CD4-positive, alpha-beta T cell (primary cell): Measurements from ENCODE around the gene HES2. TPM values are rescaled to one million over a fixed set of nuclear protein-coding genes. Genes with fewer than 3 reads are reported as not detected.
A peak's percentile ranks its signal among the peaks of the same experiment; 100 is the strongest.

Experiments used
- ATAC-seq: fragments of 200-7000 bp; cut with Tn5 transposase; one replicate; pipeline ENCODE4 v1.10.0; 2022; ENCODE audit warnings: mild to moderate bottlenecking; ENCODE audit not compliant: poor library complexity
- CTCF ChIA-PET: fragments of 350-600 bp; sonication (Branson Sonifier 250); formaldehyde crosslinking; loops from one replicate; lab custom pipeline; 2021; ENCODE audit warnings: antibody characterized with exemption, inconsistent platforms; lab: Charles Lee
- POLR2A ChIA-PET: fragments of 350-600 bp; sonication (Branson Sonifier 250); formaldehyde crosslinking; loops from one replicate; lab custom pipeline; 2021; ENCODE audit warnings: antibody characterized with exemption, inconsistent platforms; lab: Charles Lee
- DNase-seq, 14 experiments: peaks; one replicate each; pipeline ENCODE4 v3.0.0-alpha.2; 2013 to 2020; ENCODE audit warnings: mixed read lengths in 2 of 14
- H3K27ac ChIP-seq, 2 donors: one replicate each; pipeline versions ENCODE4 v1.5.1 to v1.7.0; 2013; ENCODE audit warnings: low read length in 2 of 2, low read depth in 1 of 2, mild to moderate bottlenecking in 1 of 2
- H3K27me3 ChIP-seq, 2 experiments: 1 replicate in 1 of 2; 2 replicates in 1 of 2; pipeline versions ENCODE4 v1.6.1 to v1.7.0; 2013; ENCODE audit warnings: low read length in 2 of 2, control low read depth in 1 of 2, mild to moderate bottlenecking in 1 of 2, moderate library complexity in 1 of 2; ENCODE audit not compliant: insufficient read depth in 2 of 2, control insufficient read depth in 1 of 2
- H3K36me3 ChIP-seq: one replicate; pipeline ENCODE4 v1.6.1; 2013; ENCODE audit warnings: low read length, control low read depth; ENCODE audit not compliant: insufficient read depth
- H3K4me1 ChIP-seq: one replicate; pipeline ENCODE4 v1.6.1; 2013; ENCODE audit warnings: low read length, control low read depth; ENCODE audit not compliant: insufficient read depth
- H3K4me3 ChIP-seq: one replicate; pipeline ENCODE4 v1.5.1; 2013; ENCODE audit warnings: mild to moderate bottlenecking, low read length, moderate library complexity
- H3K9me3 ChIP-seq, 2 experiments: 1 replicate in 1 of 2; 2 replicates in 1 of 2; pipeline versions ENCODE4 v1.6.1 to v1.7.0; 2013; ENCODE audit warnings: low read length in 2 of 2, mild to moderate bottlenecking in 2 of 2, control low read depth in 1 of 2, moderate library complexity in 1 of 2; ENCODE audit not compliant: control insufficient read depth in 1 of 2, insufficient read depth in 1 of 2
- H3K27ac Mint-ChIP-seq: one replicate; pipeline ENCODE4 v1.8.0; 2020; ENCODE audit warnings: mixed read lengths
- H3K27me3 Mint-ChIP-seq: one replicate; pipeline ENCODE4 v1.8.0; 2021; ENCODE audit warnings: mixed read lengths
- H3K36me3 Mint-ChIP-seq: one replicate; pipeline ENCODE4 v1.8.0; 2021; ENCODE audit warnings: low read depth, mixed read lengths
- H3K4me1 Mint-ChIP-seq: one replicate; pipeline ENCODE4 v1.8.0; 2021; ENCODE audit warnings: low read depth, mixed read lengths
- H3K4me3 Mint-ChIP-seq: one replicate; pipeline ENCODE4 v1.8.0; 2020; ENCODE audit warnings: mild to moderate bottlenecking, mixed read lengths
- H3K9me3 Mint-ChIP-seq: one replicate; pipeline ENCODE4 v1.8.0; 2020; ENCODE audit warnings: mixed read lengths
- intact Hi-C, 2 experiments: fragments of 100-400 bp; cut with DNase I in 1 of 2; cut with micrococcal nuclease in 1 of 2; formaldehyde crosslinking; loops; one replicate each; pipeline versions ENCODE4 v1.15.1 to v1.9.0; 2023 to 2025; cut with DNase I, micrococcal nuclease
- total RNA-seq, 174 experiments: library from RNA in 2 of 174; stranded (reverse) in 2 of 174; gene quantifications; one replicate each; pipeline ENCODE4 v1.2.3 and lab custom pipeline; 2021 to 2026
- TF ChIP-seq, protein P1 (sequence below): fragments of 200-600 bp; IDR thresholded peaks from one replicate; pipeline ENCODE4 v1.8.0; 2022; ENCODE audit warnings: antibody characterized with exemption, mild to moderate bottlenecking

HES2 gene
- total RNA-seq, 2 experiments from 2014 or later = not detected

DNA sequence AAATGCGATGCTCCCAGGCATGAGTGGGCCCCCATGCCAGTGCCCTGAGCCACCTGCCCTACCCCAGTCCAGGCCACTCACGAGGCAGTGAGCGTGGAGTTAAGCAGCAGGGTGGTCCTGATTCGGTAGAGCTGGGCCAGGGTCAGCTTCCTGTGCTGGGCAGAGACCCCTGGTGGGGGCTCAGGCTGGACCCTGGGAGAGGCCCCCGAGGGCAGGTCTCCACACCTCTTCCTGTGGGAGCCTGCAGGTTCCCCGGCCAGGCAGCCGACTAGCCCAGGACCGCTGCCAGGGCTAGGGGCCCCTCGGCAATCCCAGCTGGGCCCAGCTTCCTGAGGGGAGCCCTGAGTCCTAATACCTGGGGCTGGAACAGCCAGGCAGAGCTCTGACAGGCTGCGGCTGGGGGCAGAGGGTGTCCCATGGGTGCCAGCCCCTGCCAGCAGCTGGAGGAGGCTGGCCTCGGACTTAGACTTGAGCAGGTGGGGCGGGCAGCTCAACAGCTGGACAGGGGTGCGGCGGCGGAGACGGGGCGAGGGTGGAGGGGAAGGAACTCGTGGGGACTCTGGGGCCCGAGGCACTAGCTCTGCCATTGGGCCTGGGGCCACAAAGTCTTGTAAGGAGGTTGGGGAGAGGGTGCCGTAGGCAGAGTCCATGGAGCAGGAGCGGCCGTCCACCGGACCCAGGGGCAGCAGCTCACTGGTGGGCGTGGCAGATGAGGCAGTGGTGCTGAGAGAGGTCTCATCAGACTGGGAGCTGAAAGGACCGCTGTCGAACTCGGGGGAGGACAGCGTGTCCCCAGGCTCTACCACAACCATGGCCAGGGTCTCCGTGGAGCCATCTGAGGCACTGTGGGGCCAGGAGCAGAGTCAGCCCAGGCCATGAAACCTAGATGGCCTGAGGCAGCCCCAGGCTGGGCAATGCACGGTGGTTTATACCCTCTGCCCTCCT, 48.3 kb upstream of the HES2 start:
- Histone ChIP-seq H3K4me1 (peaks cover 41% of the 10 kb centered on the region), H3K9me3 (no peaks in the 10 kb centered on the region), H3K36me3 (peaks cover 13% of the 10 kb centered on the region), H3K4me3 (no peak overlapping the region), H3K27ac (no peak overlapping the region), H3K27me3 (no peaks in the 10 kb centered on the region)
- Mint-ChIP-seq H3K27me3 (no peaks in the 10 kb centered on the region), H3K4me1 (peaks cover 28% of the 10 kb centered on the region), H3K9me3 (no peaks in the 10 kb centered on the region), H3K4me3 (peak overlapping the region; percentile 54), H3K27ac (no peak overlapping the region), H3K36me3 (peaks cover 24% of the 10 kb centered on the region)
- intact Hi-C loops = no loop called here
- TF ChIP-seq, protein P1, sequence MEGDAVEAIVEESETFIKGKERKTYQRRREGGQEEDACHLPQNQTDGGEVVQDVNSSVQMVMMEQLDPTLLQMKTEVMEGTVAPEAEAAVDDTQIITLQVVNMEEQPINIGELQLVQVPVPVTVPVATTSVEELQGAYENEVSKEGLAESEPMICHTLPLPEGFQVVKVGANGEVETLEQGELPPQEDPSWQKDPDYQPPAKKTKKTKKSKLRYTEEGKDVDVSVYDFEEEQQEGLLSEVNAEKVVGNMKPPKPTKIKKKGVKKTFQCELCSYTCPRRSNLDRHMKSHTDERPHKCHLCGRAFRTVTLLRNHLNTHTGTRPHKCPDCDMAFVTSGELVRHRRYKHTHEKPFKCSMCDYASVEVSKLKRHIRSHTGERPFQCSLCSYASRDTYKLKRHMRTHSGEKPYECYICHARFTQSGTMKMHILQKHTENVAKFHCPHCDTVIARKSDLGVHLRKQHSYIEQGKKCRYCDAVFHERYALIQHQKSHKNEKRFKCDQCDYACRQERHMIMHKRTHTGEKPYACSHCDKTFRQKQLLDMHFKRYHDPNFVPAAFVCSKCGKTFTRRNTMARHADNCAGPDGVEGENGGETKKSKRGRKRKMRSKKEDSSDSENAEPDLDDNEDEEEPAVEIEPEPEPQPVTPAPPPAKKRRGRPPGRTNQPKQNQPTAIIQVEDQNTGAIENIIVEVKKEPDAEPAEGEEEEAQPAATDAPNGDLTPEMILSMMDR = no peak
- ChIA-PET CTCF (interaction anchor here (0.8 to 2.7 kb wide), 4 partner anchors 13 to 30 kb away, joined by 3 to 13 read pairs (median 6); no protein-coding TSS in a partner anchor), POLR2A (interaction anchor here (1.7 to 6.9 kb wide), 2 partner anchors 8 to 18 kb away, joined by 8 to 40 read pairs; no protein-coding TSS in a partner anchor)
- no peak for ATAC-seq
- no peak for DNase-seq

DNA sequence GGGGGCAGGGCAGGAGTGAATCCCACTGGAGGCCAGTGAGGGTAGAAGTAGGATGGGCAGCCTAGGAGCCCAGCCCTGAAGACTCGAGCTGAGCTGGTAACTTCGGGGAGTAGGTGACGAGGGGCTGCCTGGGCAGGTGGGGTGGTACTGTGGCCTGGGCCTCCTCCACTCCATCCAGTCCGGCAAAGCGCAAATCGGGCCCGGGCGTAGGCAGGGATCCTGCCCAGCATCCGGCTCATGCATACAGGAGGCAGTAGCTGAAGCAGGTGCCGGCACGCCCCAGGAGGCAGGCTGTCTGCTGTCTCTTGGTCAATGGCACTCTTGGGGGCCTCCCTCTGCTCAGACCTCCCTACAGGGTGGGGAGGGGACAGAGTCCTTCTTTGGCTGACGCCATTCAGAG, 47.5 kb upstream of the HES2 start:
- Histone ChIP-seq H3K4me3 (no peak overlapping the region), H3K36me3 (peaks cover 21% of the 10 kb centered on the region), H3K4me1 (peaks cover 48% of the 10 kb centered on the region), H3K27ac (peak overlapping the region in 1 of 2 donors; percentile 69), H3K9me3 (no peaks in the 10 kb centered on the region), H3K27me3 (no peaks in the 10 kb centered on the region)
- ChIA-PET CTCF (interaction anchor here (0.8 to 2.7 kb wide), 4 partner anchors 13 to 29 kb away, joined by 3 to 13 read pairs (median 6); no protein-coding TSS in a partner anchor), POLR2A (interaction anchor here (6.9 kb wide), 1 partner anchor 17 kb away, joined by 40 read pairs; no protein-coding TSS in a partner anchor)
- Mint-ChIP-seq H3K27me3 (no peaks in the 10 kb centered on the region), H3K4me3 (peak overlapping the region; percentile 76), H3K4me1 (peaks cover 36% of the 10 kb centered on the region), H3K27ac (peak overlapping the region; percentile 96), H3K36me3 (peaks cover 32% of the 10 kb centered on the region), H3K9me3 (no peaks in the 10 kb centered on the region)
- TF ChIP-seq, protein P1 = no peak
- ATAC-seq = no peak
- intact Hi-C loops = no loop called here
- no peak for DNase-seq

DNA sequence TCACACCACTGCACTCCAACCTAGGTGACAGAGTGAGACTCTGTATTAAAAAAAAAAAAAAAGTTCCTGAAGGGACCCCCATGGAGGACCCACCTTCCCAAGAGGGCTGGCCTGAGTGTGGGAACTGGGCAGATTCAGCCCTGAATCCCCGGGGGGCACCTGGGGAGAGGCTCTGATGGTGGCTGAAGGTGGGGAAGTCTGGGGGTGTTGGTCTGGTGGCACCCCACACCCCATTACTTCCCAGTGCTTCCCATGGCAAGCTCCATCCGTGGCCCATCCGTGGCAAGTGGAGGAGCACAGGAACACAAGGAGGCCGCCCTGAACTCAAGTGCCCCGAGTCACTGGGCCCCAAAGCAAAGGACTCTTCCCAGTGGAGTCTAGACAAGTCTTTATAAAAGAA, 47.0 kb upstream of the HES2 start:
- intact Hi-C loops = no loop called here
- peak overlapping the region; percentile 96 for H3K27ac Mint-ChIP-seq
- ChIA-PET POLR2A (interaction anchor here (0.6 to 6.9 kb wide), 5 partner anchors 13 to 267 kb away, joined by 3 to 40 read pairs (median 3); no protein-coding TSS in a partner anchor), CTCF (interaction anchor here (0.9 to 4.9 kb wide), 5 partner anchors 10 to 29 kb away, joined by 4 to 34 read pairs (median 7); no protein-coding TSS in a partner anchor)
- ATAC-seq = no peak
- Histone ChIP-seq H3K9me3 (no peaks in the 10 kb centered on the region), H3K4me1 (peaks cover 48% of the 10 kb centered on the region), H3K27ac (peak overlapping the region; percentile 69 to 97), H3K36me3 (peaks cover 26% of the 10 kb centered on the region), H3K27me3 (no peaks in the 10 kb centered on the region), H3K4me3 (peak overlapping the region; percentile 83)
- peaks cover 37% of the 10 kb centered on the region for H3K36me3 Mint-ChIP-seq
- no peak for DNase-seq
- no peaks in the 10 kb centered on the region for H3K9me3 Mint-ChIP-seq
- peaks cover 41% of the 10 kb centered on the region for H3K4me1 Mint-ChIP-seq
- peak overlapping the region; percentile 76 for H3K4me3 Mint-ChIP-seq
- TF ChIP-seq, protein P1 = no peak
- no peaks in the 10 kb centered on the region for H3K27me3 Mint-ChIP-seq
